NCI-H69 (cell line): ENCODE results near the gene GNAT2.
"Not testable (repeated sequence)": the region's sequence is repeated elsewhere in the genome, so short reads cannot be mapped to it uniquely, and the experiment has no call there.

ENCODE experiments used
- DNase-seq: peaks from one replicate; lab custom pipeline; 2025; lab: John Stamatoyannopoulos, UW

The GNAT2 gene

DNA sequence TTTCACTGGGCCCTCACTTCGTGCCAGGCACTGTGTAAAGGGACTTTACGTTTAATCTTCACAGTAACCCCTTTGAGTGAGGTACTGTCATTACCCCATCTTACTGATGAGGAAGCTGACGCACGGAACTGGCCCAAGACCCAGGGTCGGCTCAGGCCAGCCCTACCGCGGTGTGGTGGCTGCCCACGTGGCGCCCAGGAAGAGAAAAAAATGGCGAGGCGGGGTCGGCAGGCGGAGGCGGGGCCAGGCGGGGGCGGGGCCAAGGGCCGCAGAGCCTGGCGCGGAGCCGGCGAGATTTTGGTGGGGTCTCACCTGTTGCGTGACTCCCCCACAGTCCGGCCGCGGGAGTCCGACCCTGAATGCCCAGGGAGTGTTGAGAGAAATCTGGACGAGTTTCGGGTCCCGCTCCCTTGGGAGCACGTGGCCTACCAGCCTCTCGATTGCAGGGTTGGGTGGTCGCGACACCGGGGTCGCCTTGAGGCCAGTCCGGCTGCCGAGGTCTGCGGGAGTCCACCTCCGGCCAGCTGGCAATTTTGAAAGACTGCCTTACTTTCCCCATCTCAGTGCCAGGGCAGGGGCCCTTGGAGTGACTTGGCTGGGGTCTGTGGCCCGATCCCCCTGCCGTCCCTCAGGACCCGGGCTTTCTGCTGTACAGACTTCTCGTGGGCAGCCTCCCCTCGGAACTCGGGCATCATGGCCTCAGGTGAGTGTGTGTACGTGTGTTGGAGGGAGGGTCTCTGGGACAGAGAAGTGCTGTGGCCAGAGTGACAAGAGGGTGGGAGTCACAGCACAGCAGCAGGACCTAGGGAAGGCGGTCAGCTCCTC is at the start of gene GNAT2, which contains the start of gene AMPD2:
GNAT2 (minus strand) TSS at position 41 of the 825 bp plus-strand sequence. CDS start 6,746 bp downstream, outside the sequence.
AMPD2 (plus strand) TSS at position 262 of the 825 bp plus-strand sequence. CDS start 1,339 bp downstream, outside the sequence.
- DNase-seq: peak; percentile 71

DNA sequence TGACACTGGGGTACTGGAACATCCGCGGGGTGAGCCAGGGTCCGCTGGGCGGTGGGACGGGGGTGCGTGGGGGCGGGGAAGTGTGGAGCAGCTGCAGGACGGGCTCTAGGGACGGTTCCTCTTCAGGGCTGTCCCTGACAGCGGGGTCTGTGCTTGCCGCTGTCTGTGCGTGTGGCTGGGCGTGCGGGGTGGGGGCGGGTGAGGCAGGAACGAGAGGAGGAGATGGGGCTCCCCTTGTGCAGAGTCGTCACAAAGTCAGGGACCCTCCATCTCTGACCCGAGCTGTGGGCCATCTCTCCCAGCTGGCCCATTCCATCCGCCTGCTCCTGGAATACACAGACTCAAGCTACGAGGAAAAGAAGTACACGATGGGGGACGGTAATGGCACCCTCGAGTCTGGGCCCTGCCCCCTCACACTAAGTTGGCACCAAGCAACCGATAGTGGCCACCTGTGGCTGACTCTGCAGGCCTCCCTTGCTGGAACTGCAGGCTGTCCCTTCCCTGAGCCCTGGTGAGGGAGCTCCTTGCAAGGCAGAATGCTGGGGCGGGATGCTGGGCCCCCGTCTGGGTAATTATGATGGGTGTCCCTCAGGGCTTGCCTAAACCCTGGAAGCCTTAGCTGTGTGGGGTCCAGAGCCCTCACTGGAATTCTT is 48.8 kb upstream of the GNAT2 start:
- no peak for DNase-seq

DNA sequence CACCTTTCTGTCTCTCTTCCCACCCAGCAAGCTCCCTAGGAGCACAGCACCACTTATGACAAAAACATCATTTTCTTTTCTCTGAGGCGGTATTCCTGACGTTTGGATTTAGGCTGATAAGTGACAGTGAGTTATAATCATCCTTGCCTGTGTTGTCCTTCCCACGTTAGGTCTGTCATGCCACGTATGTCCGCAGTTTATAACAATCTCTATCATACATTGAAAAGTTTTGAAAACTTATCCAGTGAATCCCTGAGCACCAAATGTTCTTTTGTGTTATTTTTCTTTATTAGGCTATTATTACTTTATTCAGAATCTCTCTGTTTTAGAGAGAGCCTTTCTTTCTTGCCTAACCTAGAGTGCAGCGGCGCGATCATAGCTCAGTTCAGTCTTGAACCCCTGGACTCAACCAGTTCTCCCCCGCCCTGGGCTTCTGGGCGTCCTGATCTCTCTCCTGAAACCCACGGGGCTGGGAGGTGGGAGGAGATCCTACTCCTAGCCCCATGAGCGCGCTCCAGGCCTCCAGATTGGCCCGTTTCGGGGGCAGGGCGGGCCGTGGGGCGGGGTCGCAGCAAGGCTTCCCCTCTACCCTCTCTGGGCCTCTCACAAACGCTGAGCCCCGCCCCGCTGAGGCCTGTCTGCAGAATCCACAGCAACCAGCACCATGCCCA is 48.2 kb upstream of the GNAT2 start, which contains the start of gene GSTM2:
GSTM2 (plus strand) TSS at position 606 of the 671 bp plus-strand sequence; CDS start at position 665, 59 bp downstream.
- DNase-seq: peak; percentile 85

DNA sequence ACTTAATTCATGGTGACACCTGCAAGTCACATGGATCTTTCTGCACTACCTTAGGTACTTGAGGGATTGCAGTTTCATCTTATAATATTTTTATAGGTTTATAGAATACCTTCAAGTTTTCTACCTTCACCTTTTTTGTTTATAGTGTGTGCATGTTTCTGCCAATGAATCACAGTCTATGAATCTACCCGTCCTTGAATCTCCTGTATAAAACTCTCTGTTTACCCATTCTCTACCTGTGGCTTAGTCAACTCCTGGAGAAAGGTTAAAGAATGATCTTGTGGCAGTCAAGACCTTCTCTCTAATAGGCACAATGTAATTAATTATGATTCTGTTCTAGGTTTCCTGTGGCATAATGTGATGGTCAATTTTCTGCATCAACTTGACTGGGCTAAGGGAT is 45.3 kb upstream of the GNAT2 start:
- no peak for DNase-seq

DNA sequence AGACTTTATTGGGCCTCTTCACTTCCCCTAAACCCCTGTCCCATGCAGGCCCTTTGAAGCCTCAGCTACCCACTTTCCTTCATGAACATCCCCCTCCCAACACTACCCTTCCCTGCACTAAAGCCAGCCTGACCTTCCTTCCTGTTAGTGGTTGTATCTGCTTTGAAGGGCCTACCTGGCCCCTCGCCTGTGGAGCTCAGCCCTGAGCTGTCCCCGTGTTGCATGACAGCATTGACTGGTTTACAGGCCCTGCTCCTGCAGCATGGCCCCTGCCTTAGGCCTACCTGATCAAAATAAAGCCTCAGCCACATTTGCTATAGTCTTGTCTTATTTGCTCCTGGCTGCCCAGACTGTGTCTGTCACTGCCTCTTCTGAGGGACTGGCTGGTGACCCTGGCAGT is 42.0 kb upstream of the GNAT2 start:
- no peak for DNase-seq

DNA sequence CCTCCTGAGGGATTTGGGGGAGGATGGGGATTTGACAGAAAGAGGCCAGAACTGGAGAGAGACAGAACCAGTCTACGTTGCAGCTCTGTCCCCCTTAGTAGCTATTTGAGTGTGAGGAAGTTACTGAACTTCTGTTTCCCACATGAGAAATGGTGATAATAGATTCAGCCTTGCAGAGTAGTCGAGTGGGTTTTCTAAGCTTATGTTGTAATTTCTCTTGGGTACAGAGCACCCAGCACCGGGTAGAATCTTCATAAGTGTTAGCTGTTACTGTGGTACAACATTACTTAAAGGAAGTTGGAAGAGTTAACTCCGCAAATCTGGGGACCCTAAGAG is 41.2 kb upstream of the GNAT2 start:
- not testable (repeated sequence) for DNase-seq

DNA sequence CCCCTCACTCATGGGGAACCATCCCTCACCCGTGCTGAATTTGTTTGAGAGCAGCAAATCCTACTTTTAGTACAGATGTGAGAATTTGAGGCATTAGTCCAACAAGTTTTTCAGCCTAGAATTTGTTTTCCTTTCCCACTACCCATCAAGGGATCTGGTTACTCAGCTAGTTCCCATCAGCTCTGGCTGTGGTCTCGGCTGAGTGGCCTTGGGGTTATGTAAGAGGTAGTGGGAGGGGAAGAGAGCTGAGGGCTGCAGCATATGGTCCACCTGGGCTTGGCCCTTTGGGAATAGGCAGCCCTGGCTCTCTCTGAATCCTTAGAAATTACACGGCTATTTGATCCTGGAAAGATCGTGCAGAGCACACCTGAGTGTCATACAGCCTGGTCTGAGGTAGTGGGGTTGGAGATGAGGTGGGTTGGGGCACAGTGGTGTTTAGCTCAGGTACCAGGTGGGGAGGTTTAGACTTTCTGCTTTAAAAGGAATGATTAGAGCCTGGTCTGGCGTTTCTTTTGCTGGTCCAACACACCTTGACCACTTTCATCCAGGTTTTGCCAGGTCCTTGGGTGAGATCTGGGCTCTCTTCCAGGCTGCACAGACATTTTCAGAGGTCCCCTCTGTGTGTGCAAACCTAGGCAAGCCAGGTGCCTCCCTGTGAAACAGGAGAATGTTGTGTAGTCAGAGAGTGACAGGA is 40.7 kb upstream of the GNAT2 start:
- peak; percentile 91 for DNase-seq

DNA sequence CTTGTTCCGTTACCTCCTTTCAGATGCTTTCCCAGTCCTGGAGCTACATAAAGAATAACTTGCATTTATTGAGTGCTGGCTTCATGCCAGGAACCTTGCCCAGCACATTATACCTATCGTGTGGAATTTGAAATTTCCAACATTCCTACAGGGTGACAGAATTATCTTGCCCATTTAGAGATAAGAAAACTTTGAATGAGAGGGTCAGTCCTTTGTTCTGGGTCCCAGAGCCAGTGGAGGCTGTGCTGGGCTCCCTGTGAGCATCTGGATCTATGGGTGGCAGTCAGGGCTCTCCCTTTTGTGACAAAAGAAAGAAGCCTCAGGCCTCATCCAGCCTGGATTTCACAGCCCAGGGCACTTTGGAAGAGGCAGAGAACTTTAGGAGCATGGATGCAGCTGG is 39.7 kb upstream of the GNAT2 start:
- DNase-seq: no peak

DNA sequence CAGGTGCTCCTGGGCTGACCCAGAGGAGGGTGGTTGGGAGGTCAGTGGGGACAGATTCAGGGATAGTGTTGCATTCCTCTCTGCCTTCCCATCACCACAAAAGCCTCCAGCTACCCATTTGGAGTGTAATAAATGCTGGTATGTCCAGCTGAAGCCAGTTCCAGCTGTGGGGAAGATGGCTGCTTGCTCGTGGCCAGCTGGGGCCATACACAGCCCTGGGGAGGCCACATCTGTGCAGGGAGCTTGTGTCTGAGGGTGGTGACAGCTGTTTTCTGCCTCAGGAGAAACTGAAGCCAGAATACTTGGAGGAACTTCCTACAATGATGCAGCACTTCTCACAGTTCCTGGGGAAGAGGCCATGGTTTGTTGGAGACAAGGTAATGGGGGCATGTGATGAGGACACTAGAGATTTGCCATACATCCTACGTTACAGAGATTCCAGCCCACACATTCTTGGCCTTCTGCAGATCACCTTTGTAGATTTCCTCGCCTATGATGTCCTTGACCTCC is 39.2 kb upstream of the GNAT2 start:
- DNase-seq: no peak

DNA sequence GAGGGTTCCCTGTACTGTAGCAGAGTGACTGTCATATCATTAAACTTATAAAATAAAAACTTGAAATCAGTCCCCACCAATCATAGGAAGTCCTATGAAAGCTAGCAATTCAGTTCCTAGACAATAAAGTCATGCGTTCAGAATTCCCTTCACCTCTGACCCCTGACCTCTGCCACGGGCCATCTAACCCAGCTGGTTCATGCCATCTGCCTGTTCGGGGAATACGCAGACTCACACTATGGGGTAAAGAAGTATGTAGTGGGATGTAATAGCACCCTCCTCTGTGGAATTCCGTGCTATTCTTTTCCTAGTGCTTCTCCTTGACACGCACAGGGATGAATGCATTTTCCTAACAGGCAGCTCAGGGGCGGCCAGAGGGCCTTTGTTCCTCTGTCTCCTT is 38.6 kb upstream of the GNAT2 start:
- no peak for DNase-seq

DNA sequence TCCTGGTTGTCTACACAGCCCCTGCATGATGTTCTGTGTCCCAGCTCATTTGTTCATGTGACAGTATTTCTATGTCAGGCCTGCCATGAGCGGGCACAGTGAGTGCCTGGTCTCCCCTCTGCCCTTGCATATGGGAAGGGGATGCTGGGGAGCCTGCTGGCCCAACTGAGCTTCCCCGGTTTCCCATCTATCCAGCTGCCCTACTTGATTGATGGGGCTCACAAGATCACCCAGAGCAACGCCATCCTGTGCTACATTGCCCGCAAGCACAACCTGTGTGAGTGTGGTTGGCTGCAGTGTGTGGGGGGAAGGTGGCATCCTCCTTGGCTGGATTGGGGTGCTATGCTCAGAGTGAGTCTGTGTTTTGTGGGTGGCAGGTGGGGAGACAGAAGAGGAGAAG is 38.0 kb upstream of the GNAT2 start:
- no peak for DNase-seq

DNA sequence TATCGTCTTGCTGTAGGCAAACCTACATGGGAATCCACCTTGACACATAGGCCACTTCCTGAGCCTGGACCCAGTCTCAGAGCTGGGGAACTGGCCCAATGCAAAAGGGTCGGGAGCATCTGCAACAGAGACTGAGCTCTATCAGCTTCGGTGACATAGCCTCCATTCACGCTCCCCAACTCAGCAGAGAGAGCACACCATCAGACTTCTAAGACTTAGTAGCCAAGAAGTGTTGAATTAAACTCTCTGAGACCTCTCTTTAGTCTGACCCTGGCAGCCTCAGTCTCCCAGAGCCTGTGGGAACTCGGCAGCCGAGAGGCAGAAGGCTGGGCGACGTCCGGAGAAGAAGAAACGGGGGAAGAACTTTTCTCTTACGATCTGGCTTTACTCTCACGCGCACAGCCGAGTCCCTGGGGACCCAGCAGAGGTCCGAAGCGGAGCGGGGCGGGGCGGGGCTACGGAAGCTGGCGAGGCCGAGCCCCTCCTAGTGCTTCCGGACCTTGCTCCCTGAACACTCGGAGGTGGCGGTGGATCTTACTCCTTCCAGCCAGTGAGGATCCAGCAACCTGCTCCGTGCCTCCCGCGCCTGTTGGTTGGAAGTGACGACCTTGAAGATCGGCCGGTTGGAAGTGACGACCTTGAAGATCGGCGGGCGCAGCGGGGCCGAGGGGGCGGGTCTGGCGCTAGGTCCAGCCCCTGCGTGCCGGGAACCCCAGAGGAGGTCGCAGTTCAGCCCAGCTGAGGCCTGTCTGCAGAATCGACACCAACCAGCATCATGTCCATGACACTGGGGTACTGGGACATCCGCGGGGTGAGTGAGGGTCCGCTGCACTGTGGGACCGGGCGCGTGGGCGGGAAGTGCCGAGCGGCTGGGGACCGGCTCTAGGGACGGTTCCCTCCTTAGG is 36.5 kb upstream of the GNAT2 start, which contains the start of gene GSTM4:
GSTM4 (plus strand) TSS at position 485 of the 905 bp plus-strand sequence; CDS start at position 776, 291 bp downstream.
- DNase-seq: peak; percentile 56

DNA sequence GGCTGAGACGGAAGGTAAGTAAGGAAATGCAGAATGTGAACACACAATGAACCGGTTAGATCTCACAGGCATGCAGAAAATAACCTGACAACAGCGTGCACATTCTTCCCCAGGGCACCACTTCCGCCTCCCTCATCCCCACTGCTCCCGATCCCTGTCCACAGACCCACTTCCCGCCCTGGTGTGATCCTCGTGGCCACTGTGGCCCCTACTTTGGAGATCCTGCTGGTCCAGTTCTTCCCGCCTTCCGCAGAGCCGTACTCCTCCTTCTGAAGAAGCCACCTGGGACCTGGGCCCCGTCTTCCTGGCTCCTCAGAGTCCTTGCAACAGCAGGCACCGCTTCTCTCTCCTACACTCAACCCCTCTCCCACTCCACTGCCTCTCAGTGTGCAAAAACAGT is 35.1 kb upstream of the GNAT2 start:
- DNase-seq: no peak

DNA sequence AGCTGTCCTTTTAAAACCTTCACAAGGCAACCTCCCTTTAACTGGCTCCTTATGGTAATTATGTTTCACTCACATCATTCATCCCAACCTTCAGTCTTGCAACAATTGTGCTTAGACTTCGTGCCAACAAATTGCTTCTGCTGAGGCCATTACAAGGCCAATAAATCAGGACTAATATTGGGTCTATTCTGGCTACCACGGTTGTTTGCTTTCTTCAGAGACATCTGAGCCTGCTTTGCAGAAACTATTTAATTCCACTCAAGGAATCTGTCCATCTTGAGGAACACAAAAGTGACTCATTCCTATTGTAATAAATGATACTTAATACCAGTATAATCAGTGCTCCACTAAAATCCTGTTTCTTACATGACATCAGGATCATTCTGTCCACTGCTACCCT is 33.9 kb upstream of the GNAT2 start:
- DNase-seq: no peak

DNA sequence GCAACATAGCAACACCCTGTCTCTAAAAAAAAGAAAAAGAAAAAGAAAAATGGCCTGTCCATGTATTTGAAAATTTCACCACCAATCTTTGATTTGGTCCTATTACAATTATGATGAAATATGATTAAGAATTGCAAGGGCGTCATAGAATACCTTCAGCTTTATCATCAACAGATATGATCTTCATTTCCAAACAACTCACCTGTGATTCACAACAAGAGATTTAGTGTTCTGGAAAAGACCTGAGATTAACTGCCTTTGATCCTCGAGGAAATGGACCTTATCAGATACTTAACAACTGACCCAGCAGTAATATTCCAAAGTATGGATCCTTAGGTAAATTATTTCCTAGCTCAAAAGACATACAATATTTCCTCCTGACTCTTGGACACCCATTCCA is 33.0 kb upstream of the GNAT2 start:
- DNase-seq: no peak

DNA sequence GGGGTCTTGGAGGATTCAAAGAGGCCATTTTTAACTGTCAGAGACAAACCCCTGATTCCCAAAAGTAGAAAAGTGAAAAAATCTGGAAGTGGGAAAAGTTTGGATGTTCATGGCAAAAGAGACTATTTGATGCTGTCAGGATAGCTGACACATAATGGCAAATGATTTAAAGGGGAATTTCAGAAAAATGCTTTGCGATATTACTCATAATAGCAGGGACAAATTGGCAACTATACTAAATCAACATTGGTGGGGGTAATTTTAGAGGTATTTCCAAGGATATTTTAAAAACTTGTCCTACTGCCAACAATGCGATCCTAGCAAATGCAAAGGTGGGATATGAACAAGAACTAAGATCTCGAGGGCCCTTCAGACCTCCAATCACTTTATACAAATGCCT is 31.2 kb upstream of the GNAT2 start:
- DNase-seq: no peak

DNA sequence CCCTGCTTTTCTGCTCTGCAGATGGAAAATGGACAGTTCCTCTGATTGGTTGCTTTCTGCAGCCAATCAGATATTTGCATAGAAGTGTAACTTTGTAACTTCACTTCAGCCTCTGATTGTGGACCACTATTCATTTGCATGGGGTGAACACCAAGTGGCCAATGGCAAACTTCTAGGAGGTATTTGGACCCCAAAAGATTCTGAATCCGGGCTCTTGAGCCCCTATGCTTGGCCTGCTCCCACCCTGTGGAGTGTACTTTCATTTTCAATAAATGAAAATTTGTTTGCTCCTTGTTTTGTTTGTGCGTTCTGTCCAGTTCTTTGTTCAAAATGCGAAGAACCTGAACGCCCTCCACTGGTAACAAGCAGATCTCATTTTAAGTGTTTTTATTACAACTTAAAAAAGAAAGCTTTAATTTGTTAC is 30.1 kb upstream of the GNAT2 start:
- DNase-seq: peak; percentile 24

DNA sequence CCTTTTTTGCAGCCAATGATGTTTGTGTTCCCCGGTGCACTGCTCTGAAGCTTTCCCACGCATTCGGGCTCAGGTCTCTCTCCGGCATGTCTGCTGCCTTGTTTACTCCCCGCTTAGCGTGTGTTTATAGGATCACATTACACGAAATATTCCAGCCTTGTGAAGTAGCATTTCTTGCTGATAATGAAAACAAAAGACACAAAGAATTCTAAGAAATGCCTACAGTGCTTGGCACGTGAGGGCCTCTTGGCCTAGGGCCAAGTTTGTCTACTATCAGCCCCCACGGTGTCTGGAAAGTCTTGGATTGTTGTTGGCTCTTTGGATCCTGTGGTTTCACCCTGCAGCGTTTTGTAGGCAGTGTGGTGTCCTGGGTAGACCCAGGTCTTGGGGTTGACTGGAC is 25.3 kb upstream of the GNAT2 start:
- DNase-seq: no peak

DNA sequence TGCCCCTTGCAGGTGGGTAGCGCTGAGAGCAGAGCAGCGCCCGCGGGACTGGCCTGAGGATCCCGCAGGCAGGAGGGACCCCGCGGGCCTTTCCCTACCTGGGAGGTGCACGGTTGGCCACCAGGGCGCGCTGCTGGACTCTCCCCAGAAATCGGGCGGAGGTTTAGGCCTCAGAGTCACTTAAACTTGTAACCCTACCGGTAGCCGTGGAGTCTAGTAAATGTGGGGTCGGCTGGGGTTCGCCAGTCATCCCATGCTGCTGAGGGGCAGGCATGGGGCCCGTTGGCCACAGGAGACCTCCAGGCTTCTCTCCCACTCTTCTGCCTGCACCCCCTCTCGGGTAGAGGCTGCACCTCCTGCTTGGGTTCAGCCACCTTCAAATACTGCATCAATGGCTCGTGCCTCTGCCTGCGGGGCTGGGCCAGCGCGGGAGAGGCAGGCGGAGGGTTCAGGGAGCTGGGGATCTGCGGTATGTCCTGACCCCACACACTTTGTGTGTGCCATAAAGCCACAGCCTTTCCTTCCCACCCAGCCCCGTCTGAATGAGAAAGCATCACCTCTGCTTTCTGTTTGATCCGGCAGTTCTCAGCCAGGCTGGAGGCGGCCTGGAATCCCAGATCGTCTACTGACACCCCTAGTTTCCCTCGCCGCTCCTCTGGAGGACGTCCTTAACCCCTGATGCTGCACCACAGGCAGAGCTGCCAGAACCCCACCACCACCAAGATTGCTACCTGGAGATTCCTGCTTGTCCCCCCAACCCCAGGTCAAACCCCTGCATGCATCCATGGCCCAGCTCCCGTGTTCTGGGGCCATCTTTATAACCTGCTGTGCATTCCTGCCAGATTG is 24.2 kb upstream of the GNAT2 start:
- DNase-seq: peak; percentile 75

DNA sequence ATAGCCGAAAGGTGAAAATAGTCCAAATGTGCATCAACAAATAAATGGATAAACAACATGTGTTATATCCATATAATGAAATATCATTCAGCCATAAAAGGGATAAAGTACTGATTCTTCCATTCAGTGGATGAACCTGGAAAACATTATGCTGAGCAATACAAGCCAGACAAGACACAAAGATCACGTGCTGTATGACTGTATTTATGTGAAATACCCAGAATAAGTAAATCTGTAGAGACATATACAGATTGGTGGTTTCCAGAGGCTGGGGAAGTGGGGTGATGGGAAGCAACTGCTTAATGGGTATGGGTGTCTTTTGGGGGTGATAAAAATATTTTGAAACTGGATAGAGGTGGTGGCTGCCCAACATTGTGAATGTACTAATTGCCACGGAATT is 23.2 kb upstream of the GNAT2 start:
- no peak for DNase-seq
